ENCODE measurements around the gene SLC7A6. TPM values are rescaled to one million over a fixed set of nuclear protein-coding genes. Genes with fewer than 3 reads are reported as not detected.
A peak's percentile ranks its signal among the peaks of the same experiment; 100 is the strongest.

The SLC7A6 gene
- total and polyA plus RNA-seq, 2 of the 13 experiments (the other 11 are each of a cell fraction or from before 2014, with no cell fraction given), result 35.8 to 70.8 TPM

DNA sequence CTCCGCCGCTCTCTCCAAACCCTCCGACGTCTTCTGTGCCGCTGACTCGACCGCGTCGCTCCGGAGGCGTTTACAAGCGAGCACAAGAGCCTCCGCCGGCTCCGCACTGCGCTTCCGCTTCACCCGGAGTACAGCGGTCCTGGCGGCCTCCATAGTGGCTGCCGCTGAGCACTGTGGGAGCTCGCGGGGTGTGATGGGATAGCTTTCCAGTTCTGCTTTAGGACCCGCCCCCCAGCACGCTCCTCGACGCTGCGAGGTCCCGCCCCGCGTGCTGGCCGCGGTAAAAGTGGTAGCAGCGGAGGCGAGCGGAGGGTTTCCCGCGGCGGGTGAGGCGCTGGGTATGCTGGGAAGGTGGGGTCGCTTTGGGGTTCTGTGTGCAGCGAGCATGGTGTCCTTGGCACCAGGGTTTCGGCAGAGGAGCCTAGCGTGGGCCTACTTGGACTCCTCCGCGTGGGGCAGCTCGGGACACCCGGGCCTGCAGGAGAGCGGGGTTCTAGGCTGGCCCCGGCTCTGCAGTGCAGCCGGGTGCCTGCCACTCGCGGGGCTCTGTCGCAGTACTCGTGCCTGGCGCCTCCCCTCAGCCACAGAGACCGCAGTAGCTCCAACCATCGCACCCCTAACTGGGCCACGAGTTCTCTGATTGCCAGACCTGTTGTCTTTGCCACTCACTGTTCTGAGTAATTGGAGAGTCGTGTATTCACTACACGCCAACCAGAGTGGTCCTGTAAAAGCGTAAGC, 46.6 kb downstream of the SLC7A6 start, which contains the start of the genes PRMT7 and SLC7A6OS (continued):
- TF ChIP-seq NFE2L2 (IDR thresholded peaks at IDR 0.05; ENCODE audit: low read length) (no peak), ZBTB3 (CRISPR knock-in tag; IDR thresholded peaks at IDR 0.05; ENCODE audit: borderline replicate concordance, low read depth) (peak; percentile 95), DR1 (CRISPR knock-in tag; IDR thresholded peaks at IDR 0.05) (peak; percentile 99), ZFP41 (CRISPR knock-in tag; IDR thresholded peaks at IDR 0.05; ENCODE audit: borderline replicate concordance) (peak; percentile 100), ZNF883 (CRISPR knock-in tag; IDR thresholded peaks at IDR 0.05; ENCODE audit: not compliant biosample characterization) (peak; percentile 100), TEAD2 (CRISPR knock-in tag; IDR thresholded peaks at IDR 0.05) (peak; percentile 99), JUNB (CRISPR knock-in tag; IDR thresholded peaks at IDR 0.05; ENCODE audit: borderline replicate concordance) (peak; percentile 97), ZNF790 (CRISPR knock-in tag; IDR thresholded peaks at IDR 0.05; ENCODE audit: borderline replicate concordance) (peak; percentile 99; the same call in 1 of the 2 replicates), PTBP1 (IDR thresholded peaks at IDR 0.05; ENCODE audit: low read depth, low read length, poor library complexity, severe bottlenecking) (no peak), NR2F1 (CRISPR knock-in tag; IDR thresholded peaks at IDR 0.05) (peak in 1 of 2 experiments; percentile 25; a peak in 1 of 4 replicates), CC2D1A (CRISPR knock-in tag; IDR thresholded peaks at IDR 0.05) (peak; percentile 99; the same call in 1 of the 2 replicates), ZNF274 (CRISPR knock-in tag; IDR thresholded peaks at IDR 0.05) (peak; percentile 100), RAD51 (IDR thresholded peaks at IDR 0.05; ENCODE audit: borderline replicate concordance) (no peak)
- TF ChIP-seq, protein P1, sequence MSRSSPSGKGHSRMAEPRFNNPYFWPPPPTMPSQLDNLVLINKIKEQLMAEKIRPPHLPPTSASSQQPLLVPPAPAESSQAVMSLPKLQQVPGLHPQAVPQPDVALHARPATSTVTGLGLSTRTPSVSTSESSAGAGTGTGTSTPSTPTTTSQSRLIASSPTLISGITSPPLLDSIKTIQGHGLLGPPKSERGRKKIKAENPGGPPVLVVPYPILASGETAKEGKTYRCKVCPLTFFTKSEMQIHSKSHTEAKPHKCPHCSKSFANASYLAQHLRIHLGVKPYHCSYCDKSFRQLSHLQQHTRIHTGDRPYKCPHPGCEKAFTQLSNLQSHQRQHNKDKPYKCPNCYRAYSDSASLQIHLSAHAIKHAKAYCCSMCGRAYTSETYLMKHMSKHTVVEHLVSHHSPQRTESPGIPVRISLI (CRISPR knock-in tag; IDR thresholded peaks at IDR 0.05; ENCODE audit: borderline replicate concordance), result peak; percentile 74
- TF ChIP-seq, protein P2, sequence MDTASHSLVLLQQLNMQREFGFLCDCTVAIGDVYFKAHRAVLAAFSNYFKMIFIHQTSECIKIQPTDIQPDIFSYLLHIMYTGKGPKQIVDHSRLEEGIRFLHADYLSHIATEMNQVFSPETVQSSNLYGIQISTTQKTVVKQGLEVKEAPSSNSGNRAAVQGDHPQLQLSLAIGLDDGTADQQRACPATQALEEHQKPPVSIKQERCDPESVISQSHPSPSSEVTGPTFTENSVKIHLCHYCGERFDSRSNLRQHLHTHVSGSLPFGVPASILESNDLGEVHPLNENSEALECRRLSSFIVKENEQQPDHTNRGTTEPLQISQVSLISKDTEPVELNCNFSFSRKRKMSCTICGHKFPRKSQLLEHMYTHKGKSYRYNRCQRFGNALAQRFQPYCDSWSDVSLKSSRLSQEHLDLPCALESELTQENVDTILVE (CRISPR knock-in tag; IDR thresholded peaks at IDR 0.05), result peak; percentile 98; the same call in 1 of the 2 replicates
- TF ChIP-seq, protein P3, sequence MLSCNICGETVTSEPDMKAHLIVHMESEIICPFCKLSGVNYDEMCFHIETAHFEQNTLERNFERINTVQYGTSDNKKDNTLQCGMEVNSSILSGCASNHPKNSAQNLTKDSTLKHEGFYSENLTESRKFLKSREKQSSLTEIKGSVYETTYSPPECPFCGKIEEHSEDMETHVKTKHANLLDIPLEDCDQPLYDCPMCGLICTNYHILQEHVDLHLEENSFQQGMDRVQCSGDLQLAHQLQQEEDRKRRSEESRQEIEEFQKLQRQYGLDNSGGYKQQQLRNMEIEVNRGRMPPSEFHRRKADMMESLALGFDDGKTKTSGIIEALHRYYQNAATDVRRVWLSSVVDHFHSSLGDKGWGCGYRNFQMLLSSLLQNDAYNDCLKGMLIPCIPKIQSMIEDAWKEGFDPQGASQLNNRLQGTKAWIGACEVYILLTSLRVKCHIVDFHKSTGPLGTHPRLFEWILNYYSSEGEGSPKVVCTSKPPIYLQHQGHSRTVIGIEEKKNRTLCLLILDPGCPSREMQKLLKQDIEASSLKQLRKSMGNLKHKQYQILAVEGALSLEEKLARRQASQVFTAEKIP (CRISPR knock-in tag; IDR thresholded peaks at IDR 0.05; ENCODE audit: borderline replicate concordance), result no peak
- TF ChIP-seq, protein P4, sequence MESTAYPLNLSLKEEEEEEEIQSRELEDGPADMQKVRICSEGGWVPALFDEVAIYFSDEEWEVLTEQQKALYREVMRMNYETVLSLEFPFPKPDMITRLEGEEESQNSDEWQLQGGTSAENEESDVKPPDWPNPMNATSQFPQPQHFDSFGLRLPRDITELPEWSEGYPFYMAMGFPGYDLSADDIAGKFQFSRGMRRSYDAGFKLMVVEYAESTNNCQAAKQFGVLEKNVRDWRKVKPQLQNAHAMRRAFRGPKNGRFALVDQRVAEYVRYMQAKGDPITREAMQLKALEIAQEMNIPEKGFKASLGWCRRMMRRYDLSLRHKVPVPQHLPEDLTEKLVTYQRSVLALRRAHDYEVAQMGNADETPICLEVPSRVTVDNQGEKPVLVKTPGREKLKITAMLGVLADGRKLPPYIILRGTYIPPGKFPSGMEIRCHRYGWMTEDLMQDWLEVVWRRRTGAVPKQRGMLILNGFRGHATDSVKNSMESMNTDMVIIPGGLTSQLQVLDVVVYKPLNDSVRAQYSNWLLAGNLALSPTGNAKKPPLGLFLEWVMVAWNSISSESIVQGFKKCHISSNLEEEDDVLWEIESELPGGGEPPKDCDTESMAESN (CRISPR knock-in tag; conservative IDR thresholded peaks at IDR 0.05), result peak; percentile 100
- TF ChIP-seq, protein P5, sequence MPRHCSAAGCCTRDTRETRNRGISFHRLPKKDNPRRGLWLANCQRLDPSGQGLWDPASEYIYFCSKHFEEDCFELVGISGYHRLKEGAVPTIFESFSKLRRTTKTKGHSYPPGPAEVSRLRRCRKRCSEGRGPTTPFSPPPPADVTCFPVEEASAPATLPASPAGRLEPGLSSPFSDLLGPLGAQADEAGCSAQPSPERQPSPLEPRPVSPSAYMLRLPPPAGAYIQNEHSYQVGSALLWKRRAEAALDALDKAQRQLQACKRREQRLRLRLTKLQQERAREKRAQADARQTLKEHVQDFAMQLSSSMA (CRISPR knock-in tag; IDR thresholded peaks at IDR 0.05), result peak; percentile 97
- TF ChIP-seq, protein P6, sequence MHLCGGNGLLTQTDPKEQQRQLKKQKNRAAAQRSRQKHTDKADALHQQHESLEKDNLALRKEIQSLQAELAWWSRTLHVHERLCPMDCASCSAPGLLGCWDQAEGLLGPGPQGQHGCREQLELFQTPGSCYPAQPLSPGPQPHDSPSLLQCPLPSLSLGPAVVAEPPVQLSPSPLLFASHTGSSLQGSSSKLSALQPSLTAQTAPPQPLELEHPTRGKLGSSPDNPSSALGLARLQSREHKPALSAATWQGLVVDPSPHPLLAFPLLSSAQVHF (CRISPR knock-in tag; IDR thresholded peaks at IDR 0.05), result peak; percentile 100
